Ovary (tissue), 9 donors: ENCODE results near the gene TMEM169. TPM values are rescaled to one million over a fixed set of nuclear protein-coding genes. Genes with fewer than 3 reads are reported as not detected.

Experiments
- DNase-seq, 5 donors: peaks; one replicate each; pipeline ENCODE4 v3.0.0-alpha.2; 2019 to 2020
- H3K27ac ChIP-seq, 2 donors: fragments of 200-600 bp; one replicate each; pipeline versions ENCODE4 v1.5.1 to v1.8.0; 2019 to 2022
- H3K27me3 ChIP-seq: fragments of 200-600 bp; one replicate; pipeline ENCODE4 v1.8.0; 2022
- H3K36me3 ChIP-seq: fragments of 200-600 bp; sonication (generic); one replicate; pipeline ENCODE4 v1.5.1; 2019
- H3K4me1 ChIP-seq: one replicate; pipeline ENCODE4 v1.8.1; 2013; ENCODE audit warnings: mild to moderate bottlenecking, moderate library complexity; ENCODE audit not compliant: insufficient read depth
- H3K4me3 ChIP-seq: fragments of 200-600 bp; sonication (generic); one replicate; pipeline ENCODE4 v1.5.1; 2017
- H3K9me3 ChIP-seq, 2 donors: fragments of 200-600 bp in 1 of 2; sonication (generic) in 1 of 2; one replicate each; pipeline versions ENCODE4 v1.5.1 to v1.8.1; 2013 to 2019; ENCODE audit warnings: mild to moderate bottlenecking in 1 of 2, moderate library complexity in 1 of 2
- EP300 ChIP-seq: sonication (generic); formaldehyde crosslinking; IDR thresholded peaks from one replicate; pipeline ENCODE4 v1.6.1; 2017; ENCODE audit warnings: antibody characterized with exemption
- POLR2A ChIP-seq: fragments of 450-650 bp; IDR thresholded peaks from one replicate; pipeline ENCODE4 v1.6.1; 2017; ENCODE audit warnings: antibody characterized with exemption, mild to moderate bottlenecking, moderate library complexity
- WGBS, 3 donors: extraction: QIAGEN DNeasy Blood & Tissue Kit in 1 of 3; methylation state at CpG; one replicate each; pipeline versions ENCODE4 v1.1.5 to v1.1.7; 2013 to 2017; 5-methylcytosine and 5-hydroxymethylcytosine counted together
- intact Hi-C, 4 donors: fragments of 100-400 bp; cut with DNase I; formaldehyde crosslinking; loops; one replicate each; pipeline versions ENCODE4 v1.11.0 to v1.15.1; 2022 to 2023
- polyA plus RNA-seq, 2 donors: library from polyadenylated mRNA; stranded (reverse); fragments of 200-250 nt in 1 of 2; fragments of 350-450 nt in 1 of 2; fragmentation: Illumina TruSeq in 1 of 2; extraction: RNeasy Lipid Tissue Mini Kit (QIAGEN cat#74804) in 1 of 2; gene quantifications; one replicate each; pipeline ENCODE4 v1.2.3, GENCODE V29; 2013 to 2014
- total RNA-seq, 7 donors: library from RNA; depleted of rRNA in 2 of 7; stranded (reverse); fragments of >200 nt in 2 of 7; fragmentation: NEBNext Ultra II Directional in 3 of 7; extraction: Animal tissue kit (Norgen Biotek cat#: 25700) in 3 of 7; gene quantifications; one replicate each; pipeline versions ENCODE4 v1.1.0 to v1.2.4, GENCODE V29; 2016 to 2023
- TF ChIP-seq, protein P1 (sequence below), 3 donors: fragments of 450-650 bp in 2 of 3; fragments of 200-600 bp in 1 of 3; IDR thresholded peaks; one replicate each; pipeline versions ENCODE4 v1.5.1 to v1.8.0; 2016 to 2022; ENCODE audit warnings: antibody characterized with exemption in 3 of 3, mild to moderate bottlenecking in 1 of 3
- donor health status: DM: no; HTN: no; CAD: no; lungs with moderate emphysema.
- donor health status: DM: no; HTN: no; CAD: no.
- donor health status: Bipolar disorder and iron deficiency.
- donor health status: DM: yes; HTN: yes; CAD: no.
- donor health status: DM: no; HTN: no; CAD: no.
- donor health status: DM: yes; HTN: yes; CAD: no.

The TMEM169 gene
- total and polyA plus RNA-seq, 9 donors: 0.24 to 0.79 (median 0.37) TPM

DNA sequence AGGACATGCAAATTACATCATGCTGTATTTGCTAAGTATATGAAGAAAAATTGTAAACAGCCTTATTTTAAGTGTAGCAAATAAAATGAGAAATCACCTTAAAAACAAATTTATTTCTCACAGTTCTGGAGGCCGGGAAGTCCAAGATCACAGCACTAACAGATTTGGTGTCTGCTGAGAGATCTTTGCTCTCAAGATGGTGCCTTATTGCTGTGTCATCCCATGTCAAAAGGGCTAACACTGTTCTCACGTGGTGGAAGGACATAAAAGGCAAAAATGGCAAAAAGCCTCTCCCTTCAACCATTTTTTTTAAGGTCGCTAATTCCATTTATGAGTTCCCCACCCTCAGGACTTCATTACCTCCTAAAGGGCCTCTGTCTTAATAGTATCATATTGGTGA, 39.5 kb downstream of the TMEM169 start:
- H3K9me3 ChIP-seq: no peaks in the 10 kb centered on the region
- intact Hi-C loops: no loop called here
- 77 to 85% (median 84%) methylated on average over 3 of the region's 3 CpGs for WGBS, 3 donors
- no peaks in the 10 kb centered on the region for H3K27me3 ChIP-seq
- no peak for DNase-seq
- no peak overlapping the region for H3K4me3 ChIP-seq
- no peaks in the 10 kb centered on the region for H3K36me3 ChIP-seq
- H3K27ac ChIP-seq: no peak overlapping the region
- no peaks in the 10 kb centered on the region for H3K4me1 ChIP-seq
- TF ChIP-seq POLR2A: no peak
- TF ChIP-seq, protein P1, sequence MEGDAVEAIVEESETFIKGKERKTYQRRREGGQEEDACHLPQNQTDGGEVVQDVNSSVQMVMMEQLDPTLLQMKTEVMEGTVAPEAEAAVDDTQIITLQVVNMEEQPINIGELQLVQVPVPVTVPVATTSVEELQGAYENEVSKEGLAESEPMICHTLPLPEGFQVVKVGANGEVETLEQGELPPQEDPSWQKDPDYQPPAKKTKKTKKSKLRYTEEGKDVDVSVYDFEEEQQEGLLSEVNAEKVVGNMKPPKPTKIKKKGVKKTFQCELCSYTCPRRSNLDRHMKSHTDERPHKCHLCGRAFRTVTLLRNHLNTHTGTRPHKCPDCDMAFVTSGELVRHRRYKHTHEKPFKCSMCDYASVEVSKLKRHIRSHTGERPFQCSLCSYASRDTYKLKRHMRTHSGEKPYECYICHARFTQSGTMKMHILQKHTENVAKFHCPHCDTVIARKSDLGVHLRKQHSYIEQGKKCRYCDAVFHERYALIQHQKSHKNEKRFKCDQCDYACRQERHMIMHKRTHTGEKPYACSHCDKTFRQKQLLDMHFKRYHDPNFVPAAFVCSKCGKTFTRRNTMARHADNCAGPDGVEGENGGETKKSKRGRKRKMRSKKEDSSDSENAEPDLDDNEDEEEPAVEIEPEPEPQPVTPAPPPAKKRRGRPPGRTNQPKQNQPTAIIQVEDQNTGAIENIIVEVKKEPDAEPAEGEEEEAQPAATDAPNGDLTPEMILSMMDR (IDR thresholded peaks at IDR 0.05): no peak

DNA sequence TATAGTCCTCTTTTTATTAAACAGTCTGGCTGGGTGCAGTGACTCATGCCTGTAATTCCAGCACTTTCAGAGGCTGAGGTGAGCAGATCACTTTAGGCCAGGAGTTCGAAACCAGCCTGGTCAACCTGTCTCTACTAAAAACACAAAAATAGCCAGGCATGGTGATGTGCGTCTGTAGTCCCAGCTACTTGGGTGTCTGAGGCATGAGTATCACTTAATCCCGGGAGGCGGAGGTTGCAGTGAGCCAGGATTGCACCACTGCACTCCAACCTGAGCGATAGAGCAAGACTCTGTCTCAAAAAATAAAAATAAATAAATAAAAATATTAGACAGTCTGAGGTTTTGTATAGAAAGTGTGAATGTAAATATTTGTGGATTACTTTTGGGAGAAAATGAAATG, 45.2 kb downstream of the TMEM169 start:
- no peaks in the 10 kb centered on the region for H3K27me3 ChIP-seq
- H3K27ac ChIP-seq: no peak overlapping the region
- H3K9me3 ChIP-seq: no peaks in the 10 kb centered on the region
- no peak overlapping the region for H3K4me3 ChIP-seq
- DNase-seq: no peak
- TF ChIP-seq, protein P1 (IDR thresholded peaks at IDR 0.05): no peak
- TF ChIP-seq POLR2A: no peak
- TF ChIP-seq EP300: no peak
- intact Hi-C loops: no loop called here
- no peaks in the 10 kb centered on the region for H3K36me3 ChIP-seq
- WGBS, 3 donors: 95 to 98% (median 97%) methylated on average over 5 of the region's 5 CpGs
- peaks cover 4% of the 10 kb centered on the region for H3K4me1 ChIP-seq

DNA sequence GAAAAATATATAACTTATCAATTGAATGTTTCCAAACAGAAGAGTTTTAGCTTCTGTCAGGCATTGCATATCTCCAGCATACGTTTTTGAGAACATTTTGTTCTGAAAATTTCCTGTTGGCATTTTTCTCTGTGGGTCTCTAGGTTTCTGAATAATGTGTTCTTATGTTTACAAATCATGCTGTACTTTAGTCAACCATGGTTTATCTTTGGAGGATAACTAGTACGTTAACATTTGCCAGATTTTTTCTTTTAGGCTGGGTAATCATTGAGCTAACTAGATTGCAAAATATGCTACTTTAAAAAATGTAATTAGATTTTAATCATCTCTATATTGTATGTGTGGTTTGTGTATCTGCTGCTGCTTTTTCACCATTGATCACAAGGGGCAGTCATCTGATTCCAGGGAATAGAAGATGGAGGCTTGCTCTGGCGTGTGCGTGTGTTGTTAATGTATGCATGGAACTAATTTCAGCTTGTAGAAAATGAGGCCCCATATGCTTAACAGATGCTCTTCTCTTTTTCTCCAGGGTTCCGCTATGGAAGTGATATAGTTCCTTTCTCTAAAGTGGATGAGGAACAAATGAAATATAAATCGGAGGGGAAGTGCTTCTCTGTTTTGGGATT, 48.7 kb downstream of the TMEM169 start:
- Histone ChIP-seq H3K36me3 (no peaks in the 10 kb centered on the region), H3K4me3 (no peak overlapping the region), H3K9me3 (no peaks in the 10 kb centered on the region), H3K4me1 (peaks cover 4% of the 10 kb centered on the region), H3K27ac (no peak overlapping the region), H3K27me3 (no peaks in the 10 kb centered on the region)
- no peak for TF ChIP-seq POLR2A
- TF ChIP-seq EP300: no peak
- TF ChIP-seq, protein P1 (IDR thresholded peaks at IDR 0.05): no peak
- DNase-seq: no peak
- intact Hi-C loops: no loop called here
- WGBS, 3 donors: 65 to 68% (median 67%) methylated on average over 6 of the region's 6 CpGs

DNA sequence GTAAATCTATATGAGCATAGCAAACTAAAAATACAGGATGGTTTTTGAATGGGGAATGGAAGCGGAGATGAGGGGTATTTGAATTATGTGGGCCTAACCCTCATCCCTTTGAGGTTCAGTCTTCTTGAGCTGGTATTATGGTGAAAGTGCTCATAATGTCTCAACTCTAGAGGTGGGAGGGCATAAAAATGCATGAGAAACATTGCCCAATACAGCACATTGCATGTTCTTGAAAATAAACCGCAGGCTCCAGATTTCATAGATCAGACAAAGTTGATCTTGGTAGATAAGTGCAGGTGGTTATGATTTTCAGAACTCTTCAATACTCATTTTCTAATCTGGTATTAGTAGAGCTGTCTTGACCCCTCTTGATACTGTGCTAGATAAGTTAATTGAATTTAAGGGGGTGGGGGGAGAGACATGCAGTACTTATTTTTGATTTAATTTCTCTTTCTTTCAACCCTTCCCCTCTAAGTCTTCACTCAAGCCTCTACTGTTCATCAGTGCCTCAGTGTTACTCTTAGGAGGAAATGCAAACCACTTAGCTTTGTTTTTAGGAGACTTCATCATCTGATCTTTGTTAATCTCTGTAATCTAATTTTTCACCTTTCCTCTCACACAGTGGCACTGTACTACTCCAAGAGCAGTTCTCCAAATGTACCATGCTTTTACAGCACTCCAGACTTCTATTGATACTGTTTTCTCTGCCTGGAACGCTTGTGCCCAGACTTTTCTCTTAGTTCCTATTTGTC, 49.6 kb downstream of the TMEM169 start:
- H3K36me3 ChIP-seq: no peaks in the 10 kb centered on the region
- no peak overlapping the region for H3K4me3 ChIP-seq
- H3K27me3 ChIP-seq: no peaks in the 10 kb centered on the region
- 96 to 98% (median 97%) methylated on average over 3 of the region's 3 CpGs for WGBS, 3 donors
- peaks cover 4% of the 10 kb centered on the region for H3K4me1 ChIP-seq
- intact Hi-C loops: no loop called here
- TF ChIP-seq POLR2A (no peak), EP300 (no peak)
- TF ChIP-seq, protein P1 (IDR thresholded peaks at IDR 0.05): no peak
- DNase-seq: no peak
- no peak overlapping the region for H3K27ac ChIP-seq
- no peaks in the 10 kb centered on the region for H3K9me3 ChIP-seq
